ENCODE measurements around the gene RNU4-1. TPM values are rescaled to one million over a fixed set of nuclear protein-coding genes. Genes with fewer than 3 reads are reported as not detected.
"Not testable (repeated sequence)": the region's sequence is repeated elsewhere in the genome, so short reads cannot be mapped to it uniquely, and the experiment has no call there.

The RNU4-1 gene
- total and polyA plus RNA-seq, 9 of the 15 experiments (the other 6 are each of a cell fraction or from before 2014, with no cell fraction given) = under 0.01 to 19,719 (median 3,563) TPM; not detected in 4

DNA sequence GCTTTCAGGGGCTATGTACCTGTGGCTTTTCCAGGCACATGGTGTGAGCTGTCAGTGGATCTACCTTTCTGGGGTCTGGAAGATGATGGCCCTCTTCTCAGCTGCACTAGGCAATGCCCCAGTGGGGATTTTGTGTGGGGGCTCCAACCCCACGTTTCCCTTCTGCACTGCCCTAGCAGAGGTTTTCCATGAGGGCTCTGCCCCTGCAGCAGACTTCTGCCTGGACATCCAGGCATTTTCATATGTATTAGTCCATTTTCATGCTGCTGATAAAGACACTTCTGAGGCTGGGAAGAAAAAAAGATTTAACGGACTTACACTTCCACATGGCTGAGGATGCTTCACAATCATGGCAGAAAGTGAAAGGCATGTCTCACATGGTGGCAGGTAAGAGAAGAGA, 43.4 kb upstream of the RNU4-1 start:
- H3K4me3 ChIP-seq; H2AFZ ChIP-seq (ENCODE audit: low read depth, low read length); H3K79me2 ChIP-seq (ENCODE audit: control insufficient read depth, insufficient read depth, low read length); H3K4me1 ChIP-seq (replicated peaks in 1 of 2; ENCODE audit: control insufficient read depth in 2 of 2, insufficient read depth in 2 of 2, low read length in 2 of 2); DNase-seq (ENCODE audit: extremely low read depth in 1 of 4, low spot score in 3 of 4); H3K4me2 ChIP-seq (ENCODE audit: insufficient read depth, low read length); CTCF ChIA-PET (ENCODE audit: low intra/inter-chr PET ratio); intact Hi-C loops (cut with micrococcal nuclease); H4K20me1 ChIP-seq (replicated peaks; ENCODE audit: control insufficient read depth, insufficient read depth, low read length); H3K9me3 ChIP-seq (replicated peaks; ENCODE audit: control insufficient read depth, insufficient read depth, low read depth, low read length); H3K27ac ChIP-seq (ENCODE audit: extremely low read depth, low read depth, low read length); H3K9ac ChIP-seq (ENCODE audit: insufficient read depth in 1 of 2, low read depth in 2 of 2, low read length in 2 of 2); H3K9me1 ChIP-seq (ENCODE audit: control insufficient read depth, insufficient read depth, low read length); POLR2A ChIA-PET; BruUV-seq (replicated peaks); H3K36me3 ChIP-seq (ENCODE audit: control insufficient read depth, insufficient read depth, low read length); ATAC-seq; FAIRE-seq: not testable (repeated sequence)
- H3K27me3 ChIP-seq (ENCODE audit: control insufficient read depth in 2 of 2, insufficient read depth in 2 of 2, low read length in 2 of 2) = peaks cover 10 to 18% of the 10 kb centered on the region in 2 experiments; a peak in 3 of 5 replicates
- WGBS (ENCODE audit: insufficient coverage, low coverage, missing lambda C conversion rate) = 0% methylated on average over 2 of the region's 2 CpGs
- TF ChIP-seq CBX3 (IDR thresholded peaks at IDR 0.05; ENCODE audit: borderline replicate concordance in 1 of 2, low read length in 2 of 2) (peak in 1 of 2 experiments; percentile 70; a peak in 2 of 3 replicates), CBX5 (IDR thresholded peaks at IDR 0.05; ENCODE audit: borderline replicate concordance, low read depth) (peak; percentile 92), TRIM28 (IDR thresholded peaks at IDR 0.05) (peak; percentile 58; the same call in 1 of the 2 replicates), CBX1 (IDR thresholded peaks at IDR 0.05; ENCODE audit: low read depth) (0 out of 2 replicates have a peak, but pooled peaks have one; percentile 42)
- in situ Hi-C loops (cut with MboI) = loop anchor here (25.0 kb wide), 1 partner anchor 326 kb away; no protein-coding TSS in a partner anchor

DNA sequence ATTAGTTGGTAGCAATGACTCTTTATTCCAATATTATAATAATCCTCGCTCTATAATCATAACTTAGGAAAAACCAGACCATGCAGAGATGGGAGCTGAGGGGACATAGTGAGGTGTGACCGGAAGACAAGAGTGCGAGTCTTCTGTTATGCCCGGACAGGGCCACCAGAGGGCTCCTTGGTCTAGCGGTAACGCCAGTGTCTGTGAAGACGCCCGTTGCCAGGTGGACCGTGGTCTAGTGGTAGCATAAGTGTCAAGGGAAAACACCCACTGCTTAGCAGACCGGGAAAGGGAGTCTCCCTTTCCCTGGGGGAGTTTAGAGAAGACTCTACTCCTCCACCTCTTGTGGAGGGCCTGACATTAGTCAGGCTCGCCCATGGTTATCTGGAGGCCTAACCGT, 42.4 kb upstream of the RNU4-1 start:
- ATAC-seq; BruUV-seq (replicated peaks); H4K20me1 ChIP-seq (replicated peaks; ENCODE audit: control insufficient read depth, insufficient read depth, low read length); H3K9me3 ChIP-seq (replicated peaks; ENCODE audit: control insufficient read depth, insufficient read depth, low read depth, low read length); intact Hi-C loops (cut with micrococcal nuclease); H3K4me2 ChIP-seq (ENCODE audit: insufficient read depth, low read length); H3K79me2 ChIP-seq (ENCODE audit: control insufficient read depth, insufficient read depth, low read length); H3K9ac ChIP-seq (ENCODE audit: insufficient read depth in 1 of 2, low read depth in 2 of 2, low read length in 2 of 2); H3K9me1 ChIP-seq (ENCODE audit: control insufficient read depth, insufficient read depth, low read length); H3K36me3 ChIP-seq (ENCODE audit: control insufficient read depth, insufficient read depth, low read length); H3K4me3 ChIP-seq; H3K4me1 ChIP-seq (replicated peaks in 1 of 2; ENCODE audit: control insufficient read depth in 2 of 2, insufficient read depth in 2 of 2, low read length in 2 of 2); H3K27ac ChIP-seq (ENCODE audit: extremely low read depth, low read depth, low read length): not testable (repeated sequence)
- Histone ChIP-seq H3K27me3 (ENCODE audit: control insufficient read depth in 2 of 2, insufficient read depth in 2 of 2, low read length in 2 of 2) (peaks cover 11 to 18% of the 10 kb centered on the region in 2 experiments; a peak in 3 of 5 replicates), H2AFZ (ENCODE audit: low read depth, low read length) (0 out of 2 replicates have a peak overlapping the region, but pooled peaks have one; percentile 55)
- DNase-seq (ENCODE audit: extremely low read depth in 1 of 4, low spot score in 3 of 4) (peak in 1 of 4 experiments; percentile 50), FAIRE-seq (peak; percentile 81)
- WGBS (ENCODE audit: insufficient coverage, low coverage, missing lambda C conversion rate) = 16% methylated on average over 12 of the region's 12 CpGs
- CTCF ChIA-PET (ENCODE audit: low intra/inter-chr PET ratio) = interaction anchor here (0.6 kb wide), 1 partner anchor 75 kb away, joined by 3 read pairs; no protein-coding TSS in a partner anchor
- POLR2A ChIA-PET = interaction anchor here (0.5 kb wide), 1 partner anchor 134 kb away, joined by 3 read pairs; the partner anchor contains the start of gene RPLP0
- in situ Hi-C loops (cut with MboI) = loop anchor here (25.0 kb wide), 1 partner anchor 327 kb away; no protein-coding TSS in a partner anchor
- TF ChIP-seq, protein P1, sequence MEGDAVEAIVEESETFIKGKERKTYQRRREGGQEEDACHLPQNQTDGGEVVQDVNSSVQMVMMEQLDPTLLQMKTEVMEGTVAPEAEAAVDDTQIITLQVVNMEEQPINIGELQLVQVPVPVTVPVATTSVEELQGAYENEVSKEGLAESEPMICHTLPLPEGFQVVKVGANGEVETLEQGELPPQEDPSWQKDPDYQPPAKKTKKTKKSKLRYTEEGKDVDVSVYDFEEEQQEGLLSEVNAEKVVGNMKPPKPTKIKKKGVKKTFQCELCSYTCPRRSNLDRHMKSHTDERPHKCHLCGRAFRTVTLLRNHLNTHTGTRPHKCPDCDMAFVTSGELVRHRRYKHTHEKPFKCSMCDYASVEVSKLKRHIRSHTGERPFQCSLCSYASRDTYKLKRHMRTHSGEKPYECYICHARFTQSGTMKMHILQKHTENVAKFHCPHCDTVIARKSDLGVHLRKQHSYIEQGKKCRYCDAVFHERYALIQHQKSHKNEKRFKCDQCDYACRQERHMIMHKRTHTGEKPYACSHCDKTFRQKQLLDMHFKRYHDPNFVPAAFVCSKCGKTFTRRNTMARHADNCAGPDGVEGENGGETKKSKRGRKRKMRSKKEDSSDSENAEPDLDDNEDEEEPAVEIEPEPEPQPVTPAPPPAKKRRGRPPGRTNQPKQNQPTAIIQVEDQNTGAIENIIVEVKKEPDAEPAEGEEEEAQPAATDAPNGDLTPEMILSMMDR (IDR thresholded peaks at IDR 0.05 in 2 of 3, conservative IDR thresholded peaks at IDR 0.05 in 1 of 3; ENCODE audit: insufficient read depth in 2 of 3, low read depth in 1 of 3, low read length in 3 of 3) = peak; percentile 60 to 66 (median 61)
- TF ChIP-seq, protein P2, sequence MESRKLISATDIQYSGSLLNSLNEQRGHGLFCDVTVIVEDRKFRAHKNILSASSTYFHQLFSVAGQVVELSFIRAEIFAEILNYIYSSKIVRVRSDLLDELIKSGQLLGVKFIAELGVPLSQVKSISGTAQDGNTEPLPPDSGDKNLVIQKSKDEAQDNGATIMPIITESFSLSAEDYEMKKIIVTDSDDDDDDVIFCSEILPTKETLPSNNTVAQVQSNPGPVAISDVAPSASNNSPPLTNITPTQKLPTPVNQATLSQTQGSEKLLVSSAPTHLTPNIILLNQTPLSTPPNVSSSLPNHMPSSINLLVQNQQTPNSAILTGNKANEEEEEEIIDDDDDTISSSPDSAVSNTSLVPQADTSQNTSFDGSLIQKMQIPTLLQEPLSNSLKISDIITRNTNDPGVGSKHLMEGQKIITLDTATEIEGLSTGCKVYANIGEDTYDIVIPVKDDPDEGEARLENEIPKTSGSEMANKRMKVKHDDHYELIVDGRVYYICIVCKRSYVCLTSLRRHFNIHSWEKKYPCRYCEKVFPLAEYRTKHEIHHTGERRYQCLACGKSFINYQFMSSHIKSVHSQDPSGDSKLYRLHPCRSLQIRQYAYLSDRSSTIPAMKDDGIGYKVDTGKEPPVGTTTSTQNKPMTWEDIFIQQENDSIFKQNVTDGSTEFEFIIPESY (CRISPR knock-in tag; IDR thresholded peaks at IDR 0.05) = peak; percentile 81
- TF ChIP-seq RAD21 (CRISPR knock-in tag; conservative IDR thresholded peaks at IDR 0.05 in 1 of 2, IDR thresholded peaks at IDR 0.05 in 1 of 2) = peak in 1 of 2 experiments; percentile 60; a peak in 2 of 4 replicates
- peak; percentile 33; the same call in 1 of the 2 replicates for TF ChIP-seq SMC3 (conservative IDR thresholded peaks at IDR 0.05; ENCODE audit: insufficient read depth, low read depth, low read length)
